A549 (cell line): ENCODE results near the gene SIRT3.

Experiments used
- CHD4 ChIP-seq: fragments of 200-600 bp; sonication (generic); IDR thresholded peaks from 2 replicates; pipeline ENCODE4 v1.6.1; 2016; ENCODE audit warnings: antibody characterized with exemption, mild to moderate bottlenecking, borderline replicate concordance
- CTCF ChIP-seq: fragments of >200 bp; sonication (Bioruptor Twin); formaldehyde crosslinking; IDR thresholded peaks from 3 replicates; pipeline ENCODE4 v1.5.1; 2016
- ELK1 ChIP-seq: fragments of 150-350 bp; IDR thresholded peaks from 2 replicates; pipeline ENCODE4 v1.6.1; 2014; ENCODE audit warnings: low read depth, mild to moderate bottlenecking, low read length
- EP300 ChIP-seq, 2 experiments: fragments of >200 bp; sonication (Bioruptor Twin); formaldehyde crosslinking; IDR thresholded peaks; 2 replicates in 1 of 2; 3 replicates in 1 of 2; pipeline ENCODE4 v1.6.1; 2016 to 2017
- MAX ChIP-seq: IDR thresholded peaks from 2 replicates; pipeline ENCODE4 v1.6.1; 2012
- MYC ChIP-seq: IDR thresholded peaks from 2 replicates; pipeline ENCODE4 v1.6.1; 2012; ENCODE audit warnings: mild to moderate bottlenecking, inconsistent platforms, low read length, improper control_type of control experiment, borderline replicate concordance
- POLR2A ChIP-seq: IDR thresholded peaks from 2 replicates; pipeline ENCODE4 v1.6.1; 2012; ENCODE audit warnings: mild to moderate bottlenecking, low read length
- RARB ChIP-seq: fragments of 250-450 bp; sonication (Bioruptor Pico); IDR thresholded peaks from 2 replicates; pipeline ENCODE4 v1.8.0; 2021; ENCODE audit warnings: mild to moderate bottlenecking, moderate library complexity
- RCOR1 ChIP-seq: fragments of 150-350 bp; IDR thresholded peaks from 2 replicates; pipeline ENCODE4 v1.6.1; 2014; ENCODE audit warnings: antibody characterized with exemption, low read length, low read depth
- REST ChIP-seq: fragments of 200-600 bp; sonication (generic); IDR thresholded peaks from 2 replicates; pipeline ENCODE4 v1.6.1; 2016; ENCODE audit warnings: antibody characterized with exemption, mild to moderate bottlenecking, moderate library complexity
- RFX5 ChIP-seq: fragments of 450-650 bp; IDR thresholded peaks from 2 replicates; pipeline ENCODE4 v1.7.1; 2014; ENCODE audit warnings: antibody characterized with exemption, mild to moderate bottlenecking, moderate library complexity
- SMC3 ChIP-seq: fragments of >200 bp; sonication (Bioruptor Twin); formaldehyde crosslinking; IDR thresholded peaks from 3 replicates; pipeline ENCODE4 v1.6.1; 2018; ENCODE audit warnings: inconsistent platforms
- USF2 ChIP-seq: fragments of 450-650 bp; IDR thresholded peaks from 2 replicates; pipeline ENCODE4 v1.6.1; 2014; ENCODE audit warnings: antibody characterized with exemption

- no peak for TF ChIP-seq ELK1
- no peak for TF ChIP-seq CTCF
- TF ChIP-seq MAX, result no peak
- TF ChIP-seq SMC3, result no peak
- TF ChIP-seq USF2, result no peak
- no peak for TF ChIP-seq REST
- TF ChIP-seq CHD4, result no peak
- no peak for TF ChIP-seq MYC
- no peak for TF ChIP-seq RCOR1
- no peak for TF ChIP-seq EP300 (IDR thresholded peaks at IDR 0.05)
- TF ChIP-seq RFX5, result no peak
- TF ChIP-seq RARB (CRISPR knock-in tag), result no peak
- no peak for TF ChIP-seq POLR2A
Measured at GRCh38 chr11:266676-267439, 30.7 kb upstream of the SIRT3 start.
